Smooth muscle cell (in vitro differentiated cells): ENCODE measurements around the gene BRI3. TPM values are rescaled to one million over a fixed set of nuclear protein-coding genes. Genes with fewer than 3 reads are reported as not detected.
A peak's percentile ranks its signal among the peaks of the same experiment; 100 is the strongest.

ENCODE experiments used
- DNase-seq: peaks from one replicate; lab custom pipeline; 2025; ENCODE audit not compliant: unreplicated experiment; lab: John Stamatoyannopoulos, UW
- H2AFZ ChIP-seq: fragments of 200-600 bp; sonication (generic); 2 replicates; pipeline ENCODE4 v1.6.0; 2016; ENCODE audit warnings: antibody characterized with exemption, low read depth, mild to moderate bottlenecking
- H3F3A ChIP-seq: fragments of 200-600 bp; sonication (generic); 2 replicates; pipeline ENCODE4 v1.6.0; 2017; ENCODE audit warnings: antibody characterized with exemption, low read depth
- H3K27ac ChIP-seq: fragments of 200-600 bp; sonication (generic); 2 replicates; pipeline ENCODE4 v1.5.1; 2016; ENCODE audit warnings: low read depth, mild to moderate bottlenecking
- H3K27me3 ChIP-seq: fragments of 200-600 bp; sonication (generic); 2 replicates; pipeline ENCODE4 v1.6.1; 2016; ENCODE audit warnings: low read depth, mild to moderate bottlenecking
- H3K36me3 ChIP-seq: fragments of 200-600 bp; sonication (generic); 2 replicates; pipeline ENCODE4 v1.5.1; 2016; ENCODE audit warnings: low read depth
- H3K4me1 ChIP-seq: fragments of 200-600 bp; sonication (generic); 2 replicates; pipeline ENCODE4 v1.5.1; 2016; ENCODE audit warnings: low read depth
- H3K4me2 ChIP-seq: fragments of 200-600 bp; sonication (generic); 2 replicates; pipeline ENCODE4 v1.6.0; 2016; ENCODE audit warnings: mild to moderate bottlenecking
- H3K4me3 ChIP-seq: fragments of 200-600 bp; sonication (generic); 2 replicates; pipeline ENCODE4 v1.5.1; 2016; ENCODE audit warnings: mild to moderate bottlenecking
- H3K79me2 ChIP-seq: fragments of 200-600 bp; sonication (generic); 2 replicates; pipeline ENCODE4 v1.6.0; 2016; ENCODE audit warnings: low read depth, mild to moderate bottlenecking
- H3K9ac ChIP-seq: fragments of 200-600 bp; sonication (generic); 2 replicates; pipeline ENCODE4 v1.6.0; 2016; ENCODE audit warnings: low read depth
- H3K9me3 ChIP-seq: fragments of 200-600 bp; sonication (generic); replicated peaks from 2 replicates; pipeline ENCODE4 v1.5.1; 2016; ENCODE audit warnings: low read depth
- H4K20me1 ChIP-seq: fragments of 200-600 bp; sonication (generic); 2 replicates; pipeline ENCODE4 v1.6.0; 2016; ENCODE audit warnings: low read depth
- CTCF ChIP-seq: fragments of 200-600 bp; sonication (generic); IDR thresholded peaks from 2 replicates; pipeline ENCODE4 v1.5.1; 2017; ENCODE audit warnings: borderline replicate concordance, mild to moderate bottlenecking, antibody characterized with exemption; ENCODE audit not compliant: insufficient read depth, poor library complexity, severe bottlenecking
- WGBS: methylation state at CpG from one replicate; pipeline ENCODE4 v1.1.7; 2016; ENCODE audit warnings: low lambda C conversion rate; 5-methylcytosine and 5-hydroxymethylcytosine counted together
- polyA plus RNA-seq: library from polyadenylated mRNA; unstranded; fragments of >200 nt; fragmentation: Nextera tagmentation; extraction: Ambion mirVana; gene quantifications from 2 replicates; pipeline ENCODE4 v1.2.1, GENCODE V29; 2016
- total RNA-seq: library from RNA; depleted of rRNA; stranded (reverse); fragments of >200 nt; gene quantifications from 2 replicates; pipeline ENCODE4 v1.2.3, GENCODE V29; 2014

The BRI3 gene
- total and polyA plus RNA-seq, 2 experiments from 2014 or later: 70.1 to 83.0 TPM

- Histone ChIP-seq H3K9ac (no peak overlapping the region), H3F3A (peaks cover 22% of the 10 kb centered on the region), H3K4me3 (no peak overlapping the region), H4K20me1 (peaks cover 93% of the 10 kb centered on the region), H3K4me2 (peak overlapping the region; percentile 68), H3K27me3 (no peaks in the 10 kb centered on the region), H2AFZ (no peak overlapping the region), H3K4me1 (peaks cover 13% of the 10 kb centered on the region), H3K79me2 (peaks cover 69% of the 10 kb centered on the region), H3K27ac (no peak overlapping the region), H3K9me3 (no peaks in the 10 kb centered on the region), H3K36me3 (no peaks in the 10 kb centered on the region)
- 71% methylated on average over 24 of the region's 24 CpGs for WGBS
- no peak for DNase-seq
- no peak for TF ChIP-seq CTCF
Measured at GRCh38 chr7:98322331-98323270, 41.1 kb downstream of the BRI3 start.

GRCh38 chr7:98323597-98324322 is 42.3 kb downstream of the BRI3 start:
- Histone ChIP-seq H3K79me2 (peaks cover 73% of the 10 kb centered on the region), H3K4me2 (peak overlapping the region; percentile 68), H3K9me3 (no peaks in the 10 kb centered on the region), H2AFZ (no peak overlapping the region), H3F3A (peaks cover 30% of the 10 kb centered on the region), H4K20me1 (peaks cover 82% of the 10 kb centered on the region), H3K27me3 (no peaks in the 10 kb centered on the region), H3K27ac (no peak overlapping the region), H3K36me3 (no peaks in the 10 kb centered on the region), H3K9ac (no peak overlapping the region), H3K4me1 (peaks cover 18% of the 10 kb centered on the region), H3K4me3 (no peak overlapping the region)
- no peak for TF ChIP-seq CTCF
- no peak for DNase-seq
- 65% methylated on average over 28 of the region's 28 CpGs for WGBS

GRCh38 chr7:98324782-98325181 is 43.3 kb downstream of the BRI3 start:
- peaks cover 73% of the 10 kb centered on the region for H3K79me2 ChIP-seq
- H3K4me1 ChIP-seq: peaks cover 28% of the 10 kb centered on the region
- DNase-seq: no peak
- peaks cover 33% of the 10 kb centered on the region for H3F3A ChIP-seq
- H3K9me3 ChIP-seq: no peaks in the 10 kb centered on the region
- WGBS: 87% methylated on average over 6 of the region's 6 CpGs
- no peaks in the 10 kb centered on the region for H3K27me3 ChIP-seq
- no peak overlapping the region for H3K27ac ChIP-seq
- H4K20me1 ChIP-seq: peaks cover 72% of the 10 kb centered on the region
- no peak for TF ChIP-seq CTCF
- H3K4me3 ChIP-seq: no peak overlapping the region
- H3K9ac ChIP-seq: no peak overlapping the region
- no peaks in the 10 kb centered on the region for H3K36me3 ChIP-seq
- no peak overlapping the region for H3K4me2 ChIP-seq
- no peak overlapping the region for H2AFZ ChIP-seq
